ENCODE data around the gene AQP1.

- TF ChIP-seq, protein P1, sequence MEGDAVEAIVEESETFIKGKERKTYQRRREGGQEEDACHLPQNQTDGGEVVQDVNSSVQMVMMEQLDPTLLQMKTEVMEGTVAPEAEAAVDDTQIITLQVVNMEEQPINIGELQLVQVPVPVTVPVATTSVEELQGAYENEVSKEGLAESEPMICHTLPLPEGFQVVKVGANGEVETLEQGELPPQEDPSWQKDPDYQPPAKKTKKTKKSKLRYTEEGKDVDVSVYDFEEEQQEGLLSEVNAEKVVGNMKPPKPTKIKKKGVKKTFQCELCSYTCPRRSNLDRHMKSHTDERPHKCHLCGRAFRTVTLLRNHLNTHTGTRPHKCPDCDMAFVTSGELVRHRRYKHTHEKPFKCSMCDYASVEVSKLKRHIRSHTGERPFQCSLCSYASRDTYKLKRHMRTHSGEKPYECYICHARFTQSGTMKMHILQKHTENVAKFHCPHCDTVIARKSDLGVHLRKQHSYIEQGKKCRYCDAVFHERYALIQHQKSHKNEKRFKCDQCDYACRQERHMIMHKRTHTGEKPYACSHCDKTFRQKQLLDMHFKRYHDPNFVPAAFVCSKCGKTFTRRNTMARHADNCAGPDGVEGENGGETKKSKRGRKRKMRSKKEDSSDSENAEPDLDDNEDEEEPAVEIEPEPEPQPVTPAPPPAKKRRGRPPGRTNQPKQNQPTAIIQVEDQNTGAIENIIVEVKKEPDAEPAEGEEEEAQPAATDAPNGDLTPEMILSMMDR (IDR thresholded peaks at IDR 0.05), result no peak
- TF ChIP-seq POLR2A (IDR thresholded peaks at IDR 0.05) (no peak), EP300 (IDR thresholded peaks at IDR 0.05) (no peak)
Observed at GRCh38 chr7:30911133-30911532, 520 bp upstream of the AQP1 start.
